Adrenal gland (tissue), 5 donors: ENCODE results near the gene MTOR.

Experiments
- CTCF ChIP-seq, 6 experiments: fragments of 450-650 bp in 4 of 6; fragments of 200-600 bp in 2 of 6; sonication (generic) in 1 of 6; IDR thresholded peaks; 1 replicate in 5 of 6; 2 replicates in 1 of 6; pipeline versions ENCODE4 v1.5.1 to v1.8.0; 2016 to 2021; ENCODE audit warnings: antibody characterized with exemption in 6 of 6, mild to moderate bottlenecking in 2 of 6, moderate library complexity in 1 of 6
- POLR2A ChIP-seq, 2 donors: fragments of 450-650 bp; IDR thresholded peaks; one replicate each; pipeline ENCODE4 v1.6.1; 2017; ENCODE audit warnings: antibody characterized with exemption in 2 of 2, mild to moderate bottlenecking in 2 of 2, moderate library complexity in 1 of 2
- donor health status: DM: no; HTN: no; CAD: no.

- no peak for TF ChIP-seq CTCF (IDR thresholded peaks at IDR 0.05)
- TF ChIP-seq POLR2A (IDR thresholded peaks at IDR 0.05), result no peak
These were observed 87.9 kb downstream of the MTOR start for GRCh38 chr1:11174261-11174942.
